Activated T-cell treated with anti-CD3 and anti-CD28 coated beads, Interleukin-2, amount 50 U/mL, for 4 hours (primary cell): ENCODE measurements around the gene TLNRD1. TPM values are rescaled to one million over a fixed set of nuclear protein-coding genes. Genes with fewer than 3 reads are reported as not detected.

Experiments used
- ATAC-seq, 2 donors: fragments of 200-7000 bp; cut with Tn5 transposase; one replicate each; pipeline ENCODE4 v1.10.0; 2021
- DNase-seq: peaks from one replicate; pipeline ENCODE4 v3.0.0-alpha.2; 2020
- H3K27me3 Mint-ChIP-seq: one replicate; pipeline ENCODE4 v1.8.0; 2021; ENCODE audit warnings: low read depth, mixed read lengths
- H3K36me3 Mint-ChIP-seq: one replicate; pipeline ENCODE4 v1.8.0; 2022; ENCODE audit warnings: mixed read lengths; ENCODE audit not compliant: insufficient read depth
- H3K4me1 Mint-ChIP-seq: one replicate; pipeline ENCODE4 v1.8.0; 2021; ENCODE audit warnings: low read depth, mixed read lengths
- H3K4me3 Mint-ChIP-seq: one replicate; pipeline ENCODE4 v1.8.0; 2021; ENCODE audit warnings: mild to moderate bottlenecking, moderate library complexity, mixed read lengths
- H3K9me3 Mint-ChIP-seq: one replicate; pipeline ENCODE4 v1.8.0; 2021; ENCODE audit warnings: mixed read lengths
- total RNA-seq, 3 donors: library from RNA; stranded (reverse); gene quantifications; one replicate each; pipeline ENCODE4 v1.2.1, GENCODE V29; 2021

TLNRD1 gene
- total RNA-seq, 3 donors from 2014 or later = 42.6 to 46.5 (median 45.0) TPM

GRCh38 chr15:81033508-81033907 is 32.8 kb downstream of the TLNRD1 start:
- Mint-ChIP-seq H3K9me3 (no peaks in the 10 kb centered on the region), H3K27me3 (no peaks in the 10 kb centered on the region), H3K4me1 (peaks cover 5% of the 10 kb centered on the region), H3K4me3 (no peak overlapping the region), H3K36me3 (no peaks in the 10 kb centered on the region)
- ATAC-seq (no peak), DNase-seq (no peak)

- no peaks in the 10 kb centered on the region for H3K27me3 Mint-ChIP-seq
- H3K36me3 Mint-ChIP-seq = no peaks in the 10 kb centered on the region
- DNase-seq = no peak
Observed at GRCh38 chr15:81037952-81038743, 37.4 kb downstream of the TLNRD1 start.

GRCh38 chr15:81038975-81039607 is 38.4 kb downstream of the TLNRD1 start:
- no peak overlapping the region for H3K4me3 Mint-ChIP-seq
- DNase-seq (no peak), ATAC-seq (no peak)
- H3K27me3 Mint-ChIP-seq = no peaks in the 10 kb centered on the region
- H3K36me3 Mint-ChIP-seq = no peaks in the 10 kb centered on the region
- no peaks in the 10 kb centered on the region for H3K9me3 Mint-ChIP-seq
- H3K4me1 Mint-ChIP-seq = peaks cover 9% of the 10 kb centered on the region

More at GRCh38 chr15:81037952-81038743, 37.4 kb downstream of the TLNRD1 start:
- no peak for ATAC-seq
- H3K4me3 Mint-ChIP-seq = no peak overlapping the region
- H3K4me1 Mint-ChIP-seq = peaks cover 9% of the 10 kb centered on the region
- no peaks in the 10 kb centered on the region for H3K9me3 Mint-ChIP-seq

GRCh38 chr15:81040757-81041156 is 40.0 kb downstream of the TLNRD1 start:
- H3K4me3 Mint-ChIP-seq = no peak overlapping the region
- DNase-seq (no peak), ATAC-seq (no peak)
- no peaks in the 10 kb centered on the region for H3K27me3 Mint-ChIP-seq
- H3K9me3 Mint-ChIP-seq = peaks cover 2% of the 10 kb centered on the region
- H3K4me1 Mint-ChIP-seq = peaks cover 9% of the 10 kb centered on the region
- H3K36me3 Mint-ChIP-seq = no peaks in the 10 kb centered on the region

GRCh38 chr15:81043281-81043934 is 42.7 kb downstream of the TLNRD1 start:
- Mint-ChIP-seq H3K27me3 (no peaks in the 10 kb centered on the region), H3K36me3 (no peaks in the 10 kb centered on the region), H3K4me1 (peaks cover 9% of the 10 kb centered on the region), H3K4me3 (no peak overlapping the region), H3K9me3 (peaks cover 7% of the 10 kb centered on the region)
- DNase-seq (no peak), ATAC-seq (no peak)

- Mint-ChIP-seq H3K4me1 (peaks cover 7% of the 10 kb centered on the region), H3K36me3 (no peaks in the 10 kb centered on the region), H3K4me3 (no peak overlapping the region), H3K9me3 (peaks cover 7% of the 10 kb centered on the region), H3K27me3 (no peaks in the 10 kb centered on the region)
- ATAC-seq = no peak
- DNase-seq = no peak
Observed at GRCh38 chr15:81043935-81044575, 43.3 kb downstream of the TLNRD1 start.

- no peak for DNase-seq
- Mint-ChIP-seq H3K9me3 (peaks cover 7% of the 10 kb centered on the region), H3K4me1 (peaks cover 1% of the 10 kb centered on the region), H3K27me3 (no peaks in the 10 kb centered on the region), H3K4me3 (no peak overlapping the region), H3K36me3 (peaks cover 2% of the 10 kb centered on the region)
- no peak for ATAC-seq
Observed at GRCh38 chr15:81046290-81046689, 45.6 kb downstream of the TLNRD1 start.

- no peak for ATAC-seq
- Mint-ChIP-seq H3K9me3 (peaks cover 7% of the 10 kb centered on the region), H3K36me3 (peaks cover 2% of the 10 kb centered on the region), H3K4me3 (no peak overlapping the region), H3K27me3 (no peaks in the 10 kb centered on the region), H3K4me1 (peaks cover 1% of the 10 kb centered on the region)
- no peak for DNase-seq
Observed at GRCh38 chr15:81047928-81048327, 47.2 kb downstream of the TLNRD1 start.

- H3K4me3 Mint-ChIP-seq = no peak overlapping the region
Observed at GRCh38 chr15:81049835-81050234, 49.1 kb downstream of the TLNRD1 start.

GRCh38 chr15:81050259-81050658 is 49.5 kb downstream of the TLNRD1 start:
- peaks cover 1% of the 10 kb centered on the region for H3K4me1 Mint-ChIP-seq
- DNase-seq (no peak), ATAC-seq (no peak)
- peaks cover 7% of the 10 kb centered on the region for H3K9me3 Mint-ChIP-seq
- peaks cover 2% of the 10 kb centered on the region for H3K36me3 Mint-ChIP-seq
- H3K4me3 Mint-ChIP-seq = no peak overlapping the region
- no peaks in the 10 kb centered on the region for H3K27me3 Mint-ChIP-seq

More at GRCh38 chr15:81049835-81050234, 49.1 kb downstream of the TLNRD1 start:
- peaks cover 1% of the 10 kb centered on the region for H3K4me1 Mint-ChIP-seq
- H3K9me3 Mint-ChIP-seq = peaks cover 7% of the 10 kb centered on the region
- H3K27me3 Mint-ChIP-seq = no peaks in the 10 kb centered on the region
- ATAC-seq (no peak), DNase-seq (no peak)
- H3K36me3 Mint-ChIP-seq = peaks cover 2% of the 10 kb centered on the region

GRCh38 chr15:81050805-81051204 is 50.1 kb downstream of the TLNRD1 start:
- peaks cover 2% of the 10 kb centered on the region for H3K36me3 Mint-ChIP-seq
- peaks cover 1% of the 10 kb centered on the region for H3K4me1 Mint-ChIP-seq
- H3K27me3 Mint-ChIP-seq = no peaks in the 10 kb centered on the region
- H3K4me3 Mint-ChIP-seq = no peak overlapping the region
- no peak for ATAC-seq
- H3K9me3 Mint-ChIP-seq = peaks cover 4% of the 10 kb centered on the region
- no peak for DNase-seq

- H3K4me3 Mint-ChIP-seq = no peak overlapping the region
- H3K27me3 Mint-ChIP-seq = no peaks in the 10 kb centered on the region
- no peak for ATAC-seq
- H3K4me1 Mint-ChIP-seq = peaks cover 1% of the 10 kb centered on the region
- H3K36me3 Mint-ChIP-seq = peaks cover 2% of the 10 kb centered on the region
- H3K9me3 Mint-ChIP-seq = no peaks in the 10 kb centered on the region
- DNase-seq = no peak
Observed at GRCh38 chr15:81052046-81052445, 51.3 kb downstream of the TLNRD1 start.

- DNase-seq (no peak), ATAC-seq (no peak)
- H3K36me3 Mint-ChIP-seq = peaks cover 2% of the 10 kb centered on the region
- H3K4me3 Mint-ChIP-seq = no peak overlapping the region
- no peaks in the 10 kb centered on the region for H3K9me3 Mint-ChIP-seq
- no peaks in the 10 kb centered on the region for H3K27me3 Mint-ChIP-seq
- H3K4me1 Mint-ChIP-seq = peaks cover 1% of the 10 kb centered on the region
Observed at GRCh38 chr15:81053621-81054020, 52.9 kb downstream of the TLNRD1 start.

GRCh38 chr15:81054236-81054635 is 53.5 kb downstream of the TLNRD1 start:
- H3K4me3 Mint-ChIP-seq = no peak overlapping the region

More at GRCh38 chr15:81054236-81054635, 53.5 kb downstream of the TLNRD1 start:
- Mint-ChIP-seq H3K9me3 (no peaks in the 10 kb centered on the region), H3K27me3 (no peaks in the 10 kb centered on the region), H3K4me1 (peaks cover 1% of the 10 kb centered on the region), H3K36me3 (peaks cover 2% of the 10 kb centered on the region)
- no peak for ATAC-seq
- DNase-seq = no peak
